OCI-LY3 (cell line): ENCODE results near the gene ACSL6.

Experiments used
- CTCF ChIP-seq: fragments of 200-600, 300-600 bp; sonication (generic); IDR thresholded peaks from 2 replicates; pipeline ENCODE4 v1.5.1; 2014; ENCODE audit warnings: antibody characterized with exemption, low read length, low read depth
- EZH2phosphoT487 ChIP-seq: fragments of 200-600 bp; shearing (Covaris generic); IDR thresholded peaks from 2 replicates; pipeline ENCODE4 v1.6.1; 2018; ENCODE audit warnings: antibody characterized with exemption, mixed run types, low read depth

GRCh38 chr5:131957721-131958441 is 53.6 kb downstream of the ACSL6 start:
- TF ChIP-seq CTCF: no peak
- TF ChIP-seq EZH2phosphoT487: no peak
